H1 (cell line): ENCODE data around the gene RSPO3. TPM values are rescaled to one million over a fixed set of nuclear protein-coding genes. Genes with fewer than 3 reads are reported as not detected.
"Not testable (repeated sequence)": the region's sequence is repeated elsewhere in the genome, so short reads cannot be mapped to it uniquely, and the experiment has no call there.

Experiments used
- CTCF ChIA-PET: fragments of 300-600 bp; sonication (Branson Sonifier 250); formaldehyde crosslinking; loops from one replicate; lab custom pipeline; 2021; ENCODE audit not compliant: partially characterized antibody; lab: Charles Lee
- POLR2A ChIA-PET: fragments of 300-600 bp; sonication (Branson Sonifier 250); formaldehyde crosslinking; loops from one replicate; lab custom pipeline; 2021; ENCODE audit warnings: inconsistent platforms; ENCODE audit not compliant: partially characterized antibody; lab: Charles Lee
- DNase-seq, 2 experiments: peaks; one replicate each; pipeline versions ENCODE4 v3.0.0 to v3.0.0-alpha.2; 2010 to 2022; ENCODE audit warnings: low spot score in 2 of 2, low read depth in 1 of 2, mixed read lengths in 1 of 2
- FAIRE-seq: peaks from 2 replicates; lab custom pipeline; 2011; peaks lifted over from hg19 to GRCh38; lab: Jason Lieb, UNC
- H2AFZ ChIP-seq: 2 replicates; pipeline ENCODE4 v1.8.1; 2012; ENCODE audit warnings: low read length, inconsistent platforms
- H2AK5ac ChIP-seq: 2 replicates; pipeline ENCODE4 v1.6.1; 2013; ENCODE audit warnings: low read depth, low read length
- H2BK120ac ChIP-seq: replicated peaks from 2 replicates; pipeline ENCODE3; 2013; ENCODE audit warnings: low read depth, low read length, inconsistent platforms
- H2BK12ac ChIP-seq: 2 replicates; pipeline ENCODE4 v1.6.1; 2013; ENCODE audit warnings: low read depth, low read length
- H2BK15ac ChIP-seq: 2 replicates; pipeline ENCODE4 v1.6.1; 2013; ENCODE audit warnings: low read length
- H2BK20ac ChIP-seq: 2 replicates; pipeline ENCODE4 v1.6.1; 2013; ENCODE audit warnings: low read length
- H2BK5ac ChIP-seq: 2 replicates; pipeline ENCODE4 v1.6.1; 2013; ENCODE audit warnings: low read depth, low read length
- H3K14ac ChIP-seq: 2 replicates; pipeline ENCODE4 v1.6.1; 2013; ENCODE audit warnings: inconsistent platforms; ENCODE audit not compliant: insufficient read length
- H3K18ac ChIP-seq: 2 replicates; pipeline ENCODE4 v1.6.1; 2013; ENCODE audit warnings: low read length; ENCODE audit errors: extremely low read depth
- H3K23ac ChIP-seq: 2 replicates; pipeline ENCODE4 v1.6.1; 2013; ENCODE audit warnings: inconsistent platforms; ENCODE audit not compliant: insufficient read length
- H3K23me2 ChIP-seq: 2 replicates; pipeline ENCODE4 v1.6.1; 2013; ENCODE audit warnings: low read depth, low read length
- H3K27ac ChIP-seq: 2 replicates; pipeline ENCODE4 v1.6.1; 2011; ENCODE audit warnings: low read depth, low read length, inconsistent platforms
- H3K27me3 ChIP-seq, 4 experiments: replicated peaks in 1 of 4; 1 replicate in 1 of 4; 2 replicates in 3 of 4; pipeline versions ENCODE4 v1.6.1 to v1.8.1; 2011 to 2013; ENCODE audit warnings: low read length in 3 of 4, mild to moderate bottlenecking in 3 of 4, inconsistent platforms in 2 of 4, mixed read lengths in 2 of 4, moderate library complexity in 1 of 4; ENCODE audit not compliant: control insufficient read depth in 3 of 4, insufficient read depth in 3 of 4; ENCODE audit errors: extremely low read depth in 1 of 4
- H3K36me3 ChIP-seq, 4 experiments: 2 replicates each; pipeline versions ENCODE4 v1.6.1 to v1.8.1; 2011 to 2013; ENCODE audit warnings: mild to moderate bottlenecking in 4 of 4, low read length in 3 of 4, moderate library complexity in 2 of 4, control low read depth in 1 of 4, inconsistent platforms in 1 of 4; ENCODE audit not compliant: insufficient read depth in 4 of 4, control insufficient read depth in 2 of 4
- H3K4ac ChIP-seq: replicated peaks from 2 replicates; pipeline ENCODE3; 2013; ENCODE audit warnings: low read length, low read depth, mixed read lengths, inconsistent platforms; ENCODE audit not compliant: insufficient read length
- H3K4me1 ChIP-seq, 4 experiments: replicated peaks in 1 of 4; 1 replicate in 1 of 4; 2 replicates in 3 of 4; pipeline versions ENCODE4 v1.6.1 to v1.8.1; 2011 to 2013; ENCODE audit warnings: low read length in 3 of 4, inconsistent platforms in 2 of 4, mixed read lengths in 1 of 4; ENCODE audit not compliant: insufficient read depth in 4 of 4, control insufficient read depth in 3 of 4
- H3K4me2 ChIP-seq, 2 experiments: 2 replicates each; pipeline versions ENCODE4 v1.6.1 to v1.8.1; 2011 to 2013; ENCODE audit warnings: low read depth in 2 of 2, low read length in 2 of 2, control low read depth in 1 of 2, inconsistent platforms in 1 of 2, mild to moderate bottlenecking in 1 of 2; ENCODE audit not compliant: insufficient read depth in 1 of 2
- H3K4me3 ChIP-seq, 4 experiments: fragments of 200-600, 300-600 bp in 1 of 4; sonication (generic), shearing (Covaris generic), sonication (Bioruptor Twin) in 1 of 4; 2 replicates each; pipeline versions ENCODE4 v1.5.1 to v1.8.1; 2011 to 2016; ENCODE audit warnings: low read length in 4 of 4, low read depth in 3 of 4, control low read depth in 2 of 4, inconsistent platforms in 2 of 4, mild to moderate bottlenecking in 2 of 4, mixed read lengths in 1 of 4, moderate library complexity in 1 of 4; ENCODE audit not compliant: insufficient read depth in 2 of 4; ENCODE audit errors: extremely low read depth in 1 of 4
- H3K56ac ChIP-seq: replicated peaks from 2 replicates; pipeline ENCODE3; 2013; ENCODE audit warnings: low read depth, mild to moderate bottlenecking, mixed read lengths, low read length, inconsistent platforms; ENCODE audit not compliant: insufficient read length
- H3K79me1 ChIP-seq: 2 replicates; pipeline ENCODE4 v1.6.1; 2013; ENCODE audit warnings: low read depth, low read length, control low read depth
- H3K79me2 ChIP-seq, 2 experiments: 2 replicates each; pipeline versions ENCODE4 v1.6.1 to v1.8.1; 2012 to 2013; ENCODE audit warnings: low read length in 2 of 2, mild to moderate bottlenecking in 2 of 2, inconsistent platforms in 1 of 2; ENCODE audit not compliant: insufficient read depth in 2 of 2, control insufficient read depth in 1 of 2
- H3K9ac ChIP-seq, 4 experiments: replicated peaks in 1 of 4; 1 replicate in 1 of 4; 2 replicates in 3 of 4; pipeline versions ENCODE4 v1.6.1 to v1.8.1; 2011 to 2013; ENCODE audit warnings: low read depth in 3 of 4, low read length in 3 of 4, control low read depth in 2 of 4, mild to moderate bottlenecking in 2 of 4, moderate library complexity in 2 of 4, inconsistent platforms in 1 of 4; ENCODE audit errors: extremely low read depth in 1 of 4
- H3K9me3 ChIP-seq, 2 experiments: 2 replicates each; pipeline versions ENCODE4 v1.6.1 to v1.8.1; 2012 to 2013; ENCODE audit warnings: mild to moderate bottlenecking in 2 of 2, moderate library complexity in 2 of 2, control low read depth in 1 of 2, inconsistent platforms in 1 of 2, low read depth in 1 of 2, low read length in 1 of 2, mixed read lengths in 1 of 2; ENCODE audit not compliant: insufficient read depth in 2 of 2
- H4K20me1 ChIP-seq, 2 experiments: replicated peaks in 1 of 2; 2 replicates each; pipeline versions ENCODE3 to v1.8.1; 2011 to 2013; ENCODE audit warnings: inconsistent platforms in 2 of 2, low read length in 2 of 2, mild to moderate bottlenecking in 1 of 2; ENCODE audit not compliant: insufficient read depth in 2 of 2, control insufficient read depth in 1 of 2
- H4K5ac ChIP-seq: 2 replicates; pipeline ENCODE4 v1.6.1; 2013; ENCODE audit warnings: low read length, low read depth, mixed read lengths, inconsistent platforms; ENCODE audit not compliant: insufficient read length
- H4K8ac ChIP-seq: 2 replicates; pipeline ENCODE4 v1.8.0; 2013; ENCODE audit warnings: mild to moderate bottlenecking, moderate library complexity, low read length, inconsistent platforms; ENCODE audit not compliant: insufficient read depth; ENCODE audit errors: extremely low read depth
- H4K91ac ChIP-seq: replicated peaks from 2 replicates; pipeline ENCODE3; 2013; ENCODE audit warnings: low read length, mixed read lengths, inconsistent platforms; ENCODE audit not compliant: insufficient read length
- WGBS, 2 experiments: shearing (Covaris generic) in 1 of 2; methylation state at CpG; one replicate each; pipeline versions ENCODE4 v1.1.6 to v1.1.7; 2013 to 2015; ENCODE audit warnings: low lambda C conversion rate in 2 of 2, mixed read lengths in 2 of 2, inconsistent platforms in 1 of 2, low coverage in 1 of 2, missing lambda C conversion rate in 1 of 2; ENCODE audit not compliant: insufficient replicate concordance in 2 of 2, insufficient coverage in 1 of 2, insufficient read length in 1 of 2; ENCODE audit errors: extremely low coverage in 1 of 2, missing lambda C conversion rate in 1 of 2; 5-methylcytosine and 5-hydroxymethylcytosine counted together
- polyA plus RNA-seq, 7 experiments: library from polyadenylated mRNA; depleted of rRNA in 3 of 7; stranded (reverse) in 5 of 7; unstranded in 2 of 7; fragments of >200 nt in 5 of 7; fragments of 200-250 nt in 2 of 7; gene quantifications; 1 replicate in 5 of 7; 2 replicates in 1 of 7; 4 replicates in 1 of 7; pipeline versions ENCODE4 v1.2.1 to v1.2.3, GENCODE V29; 2011 to 2013; ENCODE audit warnings: missing spikeins in 2 of 7, mixed read lengths in 2 of 7
- total RNA-seq: library from RNA; stranded (reverse); fragmentation: NEBNext Ultra II Directional; extraction: Animal tissue kit (Norgen Biotek cat#: 25700); gene quantifications from 2 replicates; pipeline ENCODE4 v1.2.1, GENCODE V29; 2021

Gene RSPO3
- total and polyA plus RNA-seq, 2 of the 8 experiments (the other 6 are each of a cell fraction or from before 2014, with no cell fraction given), result not detected

GRCh38 chr6:127233819-127234218, 115.3 kb downstream of the RSPO3 start:
- CTCF ChIA-PET, H3K18ac ChIP-seq: not testable (repeated sequence)

More at GRCh38 chr6:127233819-127234218, 115.3 kb downstream of the RSPO3 start:
- H2BK120ac ChIP-seq, H3K56ac ChIP-seq, DNase-seq, H3K23ac ChIP-seq, H3K79me2 ChIP-seq, FAIRE-seq, H3K79me1 ChIP-seq, H3K4me1 ChIP-seq, H3K14ac ChIP-seq, H3K4me2 ChIP-seq, H3K27ac ChIP-seq, H3K27me3 ChIP-seq, H3K4ac ChIP-seq, H4K5ac ChIP-seq, H2AK5ac ChIP-seq, H2BK12ac ChIP-seq, H3K23me2 ChIP-seq, H3K9ac ChIP-seq, H4K91ac ChIP-seq, H3K4me3 ChIP-seq, POLR2A ChIA-PET, H2BK5ac ChIP-seq, H2BK20ac ChIP-seq, H3K36me3 ChIP-seq, H3K9me3 ChIP-seq, H4K8ac ChIP-seq, H2AFZ ChIP-seq, H4K20me1 ChIP-seq, H2BK15ac ChIP-seq: not testable (repeated sequence)
- WGBS, 2 experiments, result 60% methylated on average over 3 of the region's 3 CpGs; no CpG with 5 or more reads in 1 of the 2 experiments
